Activated T-helper 17 cell treated with anti-CD3 and anti-CD28 coated beads, Interleukin-2, amount 50 U/mL, for 72 hours (primary cell): ENCODE measurements around the gene VSNL1. TPM values are rescaled to one million over a fixed set of nuclear protein-coding genes. Genes with fewer than 3 reads are reported as not detected.

Source experiments
- ATAC-seq: fragments of 150-1000 bp; cut with Tn5 transposase; replicated peaks from 2 replicates; pipeline ENCODE4 v1.10.0; 2021; ENCODE audit warnings: mild to moderate bottlenecking, moderate library complexity
- H3K27ac Mint-ChIP-seq: one replicate; pipeline ENCODE4 v1.8.0; 2022; ENCODE audit warnings: mixed read lengths
- H3K27me3 Mint-ChIP-seq: one replicate; pipeline ENCODE4 v1.8.0; 2022; ENCODE audit warnings: mixed read lengths
- H3K36me3 Mint-ChIP-seq: one replicate; pipeline ENCODE4 v1.8.0; 2022; ENCODE audit warnings: low read depth, mild to moderate bottlenecking, mixed read lengths
- H3K4me1 Mint-ChIP-seq: one replicate; pipeline ENCODE4 v1.8.0; 2022; ENCODE audit warnings: mixed read lengths
- H3K4me3 Mint-ChIP-seq: one replicate; pipeline ENCODE4 v1.8.0; 2022; ENCODE audit warnings: mild to moderate bottlenecking, mixed read lengths
- H3K9me3 Mint-ChIP-seq: one replicate; pipeline ENCODE4 v1.8.0; 2022; ENCODE audit warnings: mixed read lengths
- total RNA-seq, 2 donors: library from RNA; stranded (reverse); gene quantifications; one replicate each; pipeline ENCODE4 v1.2.3, GENCODE V29; 2022

Gene VSNL1
- total RNA-seq, 2 donors from 2014 or later: not detected

DNA sequence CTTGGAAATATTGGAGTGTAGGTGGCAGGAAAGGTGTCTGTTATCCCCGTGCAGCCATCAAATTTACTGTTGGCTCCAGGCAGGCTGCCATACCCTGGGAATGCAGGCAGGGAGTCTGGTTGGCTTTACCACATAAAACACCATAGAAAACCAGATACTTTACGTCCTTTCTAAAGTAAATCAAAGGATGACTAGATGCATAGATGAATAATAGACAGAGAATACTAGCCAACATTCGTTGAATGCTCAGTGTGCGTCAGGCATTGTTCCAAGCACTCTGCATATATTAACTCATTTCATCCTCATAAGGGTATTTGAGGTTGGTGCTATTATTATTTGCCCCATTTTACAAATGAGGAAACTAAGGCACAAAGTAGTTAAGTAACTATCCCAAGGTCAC is 65.2 kb downstream of the VSNL1 start:
- Mint-ChIP-seq H3K27ac (no peak overlapping the region), H3K4me1 (no peaks in the 10 kb centered on the region), H3K4me3 (no peak overlapping the region), H3K27me3 (peaks cover 15% of the 10 kb centered on the region), H3K9me3 (no peaks in the 10 kb centered on the region), H3K36me3 (no peaks in the 10 kb centered on the region)
- ATAC-seq: no peak

DNA sequence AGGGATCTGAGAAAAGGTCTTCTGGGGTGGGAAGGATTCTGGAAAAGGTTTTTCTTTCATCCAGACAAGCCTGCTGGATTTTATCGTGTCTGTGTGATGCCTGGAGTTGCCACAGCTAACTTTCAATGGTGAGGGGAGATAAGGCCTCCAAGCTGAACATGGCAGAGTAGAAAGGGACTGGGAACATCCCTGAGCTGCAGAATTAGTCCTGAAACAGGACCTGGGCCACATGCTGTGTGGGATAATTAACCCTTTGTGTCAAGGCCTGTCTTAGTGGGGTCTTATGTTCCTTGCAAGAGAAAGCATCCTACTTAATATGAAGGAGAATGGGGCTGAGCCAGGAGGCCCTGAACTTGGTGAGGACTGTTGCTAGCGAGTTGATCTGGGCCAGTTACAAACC is 66.4 kb downstream of the VSNL1 start:
- Mint-ChIP-seq H3K4me1 (no peaks in the 10 kb centered on the region), H3K9me3 (no peaks in the 10 kb centered on the region)
- no peak for ATAC-seq

DNA sequence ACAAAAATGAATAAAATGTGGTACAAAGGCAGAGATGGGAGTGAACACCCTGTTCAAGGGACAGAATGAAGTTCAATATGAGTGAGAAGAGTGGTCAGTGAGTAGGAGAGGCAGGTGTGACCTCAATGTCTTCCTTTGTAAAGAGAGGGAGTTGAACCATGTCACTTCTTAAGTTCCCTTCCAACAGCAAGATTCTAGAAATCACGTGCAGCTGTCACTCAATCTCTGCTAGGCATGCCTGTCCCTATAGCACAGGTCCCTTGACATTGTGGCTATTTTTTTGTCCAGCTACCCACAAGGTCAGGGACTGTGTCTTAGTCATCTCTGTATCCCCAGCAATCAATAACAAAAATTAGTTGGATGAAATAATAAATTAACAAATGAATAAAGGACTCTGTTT is 66.9 kb downstream of the VSNL1 start:
- ATAC-seq: no peak
- Mint-ChIP-seq H3K36me3 (no peaks in the 10 kb centered on the region), H3K4me3 (no peak overlapping the region), H3K27me3 (peaks cover 15% of the 10 kb centered on the region), H3K27ac (no peak overlapping the region), H3K9me3 (no peaks in the 10 kb centered on the region), H3K4me1 (no peaks in the 10 kb centered on the region)

More for the DNA sequence above, 66.4 kb downstream of the VSNL1 start:
- Mint-ChIP-seq H3K4me3 (no peak overlapping the region), H3K27me3 (peaks cover 15% of the 10 kb centered on the region), H3K27ac (no peak overlapping the region), H3K36me3 (no peaks in the 10 kb centered on the region)

DNA sequence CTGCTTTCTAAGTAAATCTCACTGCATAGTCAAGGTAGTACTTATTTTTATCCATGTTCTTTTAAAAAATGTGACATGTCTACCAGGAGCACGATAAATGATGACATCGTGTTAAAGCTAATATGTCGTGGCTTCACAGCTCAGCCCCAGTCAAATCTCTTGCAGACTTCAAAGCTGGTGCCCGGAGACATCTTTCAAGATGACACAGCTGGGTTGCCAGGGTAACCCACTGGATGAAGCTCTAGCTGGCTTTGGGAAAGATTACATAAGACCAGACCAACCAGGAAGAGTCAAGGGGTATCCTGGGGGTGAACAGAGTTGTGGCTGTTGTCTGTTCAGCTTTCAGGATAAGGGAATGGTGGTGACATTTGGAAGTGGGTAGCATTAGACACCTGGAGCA is 67.8 kb downstream of the VSNL1 start:
- Mint-ChIP-seq H3K27me3 (peaks cover 13% of the 10 kb centered on the region), H3K9me3 (no peaks in the 10 kb centered on the region), H3K36me3 (no peaks in the 10 kb centered on the region), H3K4me1 (no peaks in the 10 kb centered on the region), H3K4me3 (no peak overlapping the region), H3K27ac (no peak overlapping the region)
- ATAC-seq: no peak

DNA sequence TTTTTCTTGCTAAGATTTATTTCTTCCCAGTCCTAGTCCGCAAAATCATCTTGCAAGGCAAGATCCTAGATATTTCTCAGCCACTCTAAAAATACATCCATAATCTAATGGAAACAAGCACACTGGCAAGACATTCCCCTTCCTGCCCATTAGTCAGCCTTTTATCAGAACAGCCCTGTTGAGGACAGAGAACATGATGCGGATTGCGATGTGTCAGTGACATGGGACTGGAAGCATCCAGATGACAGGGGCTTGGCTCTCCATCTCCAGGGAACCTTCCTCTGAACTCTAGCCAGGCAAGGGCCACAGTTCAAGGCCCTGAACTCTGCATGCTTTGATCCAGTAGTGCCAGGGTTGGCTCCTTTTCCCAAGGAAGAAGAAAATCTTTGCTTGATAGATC is 70.0 kb downstream of the VSNL1 start:
- no peaks in the 10 kb centered on the region for H3K36me3 Mint-ChIP-seq
- no peaks in the 10 kb centered on the region for H3K4me1 Mint-ChIP-seq
- H3K9me3 Mint-ChIP-seq: no peaks in the 10 kb centered on the region
- ATAC-seq: no peak
- H3K27me3 Mint-ChIP-seq: peaks cover 7% of the 10 kb centered on the region
- H3K4me3 Mint-ChIP-seq: no peak overlapping the region
- no peak overlapping the region for H3K27ac Mint-ChIP-seq

DNA sequence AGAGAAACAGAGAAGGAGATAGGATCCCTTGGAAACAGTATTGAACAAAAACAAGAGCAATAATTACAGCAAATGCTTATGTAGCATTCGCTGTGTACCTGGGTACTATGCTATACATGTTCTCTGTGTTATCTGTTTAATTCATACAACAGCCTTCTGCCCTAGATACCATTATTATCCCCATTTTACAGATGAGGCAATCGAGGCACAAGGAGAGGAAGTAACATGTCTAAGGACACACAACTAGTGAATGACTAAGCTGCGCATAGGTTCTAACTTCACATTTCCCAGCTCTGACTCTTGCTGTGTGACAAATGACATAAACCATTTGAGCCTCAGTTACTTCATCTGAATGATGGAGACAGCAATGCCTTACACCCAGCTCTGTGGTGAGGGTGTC is 70.5 kb downstream of the VSNL1 start:
- Mint-ChIP-seq H3K27me3 (peaks cover 7% of the 10 kb centered on the region), H3K4me1 (no peaks in the 10 kb centered on the region), H3K36me3 (no peaks in the 10 kb centered on the region), H3K27ac (no peak overlapping the region), H3K4me3 (no peak overlapping the region), H3K9me3 (no peaks in the 10 kb centered on the region)
- ATAC-seq: no peak

DNA sequence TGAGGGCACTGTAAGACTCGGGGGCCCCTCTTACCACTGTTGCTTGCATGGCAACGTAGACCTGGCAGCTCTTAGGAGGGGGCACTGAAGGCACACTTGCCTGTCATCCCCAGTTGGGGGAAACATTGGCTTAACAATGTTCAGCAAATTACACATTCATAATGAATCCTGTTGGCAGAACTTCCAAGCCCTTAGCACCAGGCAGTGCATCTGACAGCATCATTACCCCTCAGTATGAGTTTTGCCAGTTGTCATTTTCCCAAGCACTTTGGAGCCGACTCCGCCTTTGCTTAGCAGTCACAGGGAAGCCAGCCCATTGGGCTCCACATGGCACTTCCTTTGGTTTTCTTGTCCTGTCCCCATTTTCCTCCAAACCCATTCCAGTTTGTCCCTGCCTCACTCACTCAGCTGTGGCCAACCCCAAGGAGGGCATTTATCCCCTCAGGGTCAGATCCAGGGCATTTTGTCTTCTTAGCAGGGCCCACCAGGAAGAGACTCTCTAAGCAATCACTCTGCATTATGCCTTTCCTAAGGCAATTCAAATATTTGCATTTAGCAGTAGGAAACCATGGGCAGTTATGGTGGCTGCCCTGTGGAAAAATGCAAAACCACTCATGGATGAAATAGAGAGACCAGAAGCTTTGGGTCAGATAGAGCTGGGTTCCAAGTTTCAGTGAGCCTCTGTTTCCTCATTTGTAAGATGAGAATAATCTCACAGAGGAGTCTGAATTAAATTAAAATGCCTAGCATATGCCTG is 73.9 kb downstream of the VSNL1 start:
- peaks cover 5% of the 10 kb centered on the region for H3K27me3 Mint-ChIP-seq
- H3K9me3 Mint-ChIP-seq: no peaks in the 10 kb centered on the region
- no peaks in the 10 kb centered on the region for H3K36me3 Mint-ChIP-seq
- H3K4me1 Mint-ChIP-seq: no peaks in the 10 kb centered on the region
- no peak for ATAC-seq
- H3K4me3 Mint-ChIP-seq: no peak overlapping the region
- no peak overlapping the region for H3K27ac Mint-ChIP-seq

DNA sequence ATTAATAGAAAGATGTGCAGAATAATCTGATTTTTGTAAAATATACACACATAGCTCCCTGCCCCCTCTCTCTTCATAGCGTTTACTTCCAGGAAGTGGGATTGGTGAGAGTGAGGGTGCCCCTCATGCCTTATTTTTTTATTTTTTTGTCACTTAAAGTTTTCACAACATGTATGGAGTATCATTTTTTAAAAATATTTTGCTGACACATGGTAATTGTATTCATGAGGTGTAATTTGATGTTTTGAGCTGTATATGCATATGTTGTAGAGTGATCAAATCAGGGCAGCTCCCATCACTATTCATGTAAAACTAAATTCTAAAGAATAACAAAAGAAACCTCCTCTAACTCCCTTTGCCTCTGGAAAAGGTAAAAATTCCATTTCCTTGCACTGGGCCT is 74.7 kb downstream of the VSNL1 start:
- no peaks in the 10 kb centered on the region for H3K36me3 Mint-ChIP-seq
- H3K4me1 Mint-ChIP-seq: no peaks in the 10 kb centered on the region
- no peak for ATAC-seq
- no peaks in the 10 kb centered on the region for H3K9me3 Mint-ChIP-seq
- H3K4me3 Mint-ChIP-seq: no peak overlapping the region
- H3K27ac Mint-ChIP-seq: no peak overlapping the region
- peaks cover 10% of the 10 kb centered on the region for H3K27me3 Mint-ChIP-seq

DNA sequence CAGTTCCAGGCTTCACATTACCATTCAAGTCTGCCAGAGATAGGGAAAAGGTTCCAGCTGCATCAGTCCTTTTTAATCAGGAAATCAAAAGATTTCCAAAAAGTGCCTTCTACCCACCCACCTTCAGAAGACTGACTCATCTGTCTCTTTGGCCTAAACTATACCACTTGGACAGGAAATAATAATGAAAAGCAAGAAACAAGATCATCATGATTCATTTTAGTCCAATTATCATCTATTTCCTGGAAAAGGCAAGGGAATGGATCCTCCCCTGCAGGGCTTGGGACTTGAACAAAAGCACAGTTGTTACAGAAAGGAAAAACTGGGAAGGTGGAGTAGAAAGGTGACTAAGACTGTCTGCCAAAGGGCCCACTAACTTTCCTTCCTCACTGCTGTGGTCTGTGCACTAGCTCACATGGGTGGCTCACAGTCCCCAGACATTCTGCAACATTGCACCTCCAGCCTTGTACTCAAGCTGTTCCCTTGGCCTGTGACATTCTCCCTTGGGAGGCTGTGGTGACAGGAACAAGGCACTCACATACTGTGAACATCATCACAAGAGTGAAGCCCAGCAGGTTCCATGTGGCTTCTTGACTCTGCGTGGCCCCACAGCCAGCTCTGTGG is 75.3 kb downstream of the VSNL1 start:
- H3K4me3 Mint-ChIP-seq: no peak overlapping the region
- H3K4me1 Mint-ChIP-seq: no peaks in the 10 kb centered on the region
- no peaks in the 10 kb centered on the region for H3K9me3 Mint-ChIP-seq
- H3K36me3 Mint-ChIP-seq: no peaks in the 10 kb centered on the region
- H3K27ac Mint-ChIP-seq: no peak overlapping the region
- ATAC-seq: peak; percentile 28
- H3K27me3 Mint-ChIP-seq: peaks cover 13% of the 10 kb centered on the region

DNA sequence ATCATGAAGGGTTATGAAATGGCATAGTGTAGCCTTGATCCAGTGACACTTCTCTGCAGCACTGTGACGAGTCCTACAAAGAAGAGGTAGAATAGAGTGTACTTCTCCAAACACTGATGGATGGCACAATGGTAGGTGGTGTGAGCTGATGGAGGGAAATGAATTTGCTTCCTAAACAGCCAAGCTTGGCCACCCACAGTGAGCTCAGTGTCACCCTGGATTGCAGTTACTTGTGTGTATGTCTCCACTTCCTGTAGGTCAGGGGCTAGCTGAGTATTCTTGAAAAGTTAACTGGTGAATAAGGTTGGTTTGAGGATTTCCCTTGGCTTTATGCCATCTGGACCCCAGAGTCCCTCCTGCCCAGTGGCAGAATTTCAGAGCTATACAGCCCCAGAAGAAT is 75.9 kb downstream of the VSNL1 start:
- Mint-ChIP-seq H3K27me3 (peaks cover 17% of the 10 kb centered on the region), H3K36me3 (no peaks in the 10 kb centered on the region), H3K4me1 (no peaks in the 10 kb centered on the region), H3K4me3 (no peak overlapping the region), H3K27ac (no peak overlapping the region), H3K9me3 (no peaks in the 10 kb centered on the region)
- no peak for ATAC-seq

DNA sequence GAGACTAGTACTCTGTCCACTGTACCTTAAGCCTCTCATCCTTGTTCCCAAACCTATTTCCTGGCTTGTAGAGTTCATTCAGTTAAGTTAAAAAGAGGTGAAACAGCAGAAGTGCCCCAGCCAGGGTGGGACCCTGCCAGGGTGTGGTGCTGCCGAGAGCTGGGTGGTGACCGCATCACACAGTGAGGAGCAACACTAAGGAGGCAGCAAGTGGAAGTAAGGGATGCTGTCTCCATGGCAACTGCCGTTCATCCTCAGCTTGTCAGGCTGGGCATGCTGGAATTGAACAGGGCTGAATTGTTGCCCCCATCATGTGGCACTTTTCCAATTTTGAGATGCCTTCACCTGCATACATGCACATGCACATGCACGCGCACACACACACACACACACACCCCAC is 77.0 kb downstream of the VSNL1 start:
- Mint-ChIP-seq H3K4me3 (no peak overlapping the region), H3K36me3 (no peaks in the 10 kb centered on the region), H3K4me1 (no peaks in the 10 kb centered on the region), H3K9me3 (no peaks in the 10 kb centered on the region), H3K27me3 (peaks cover 17% of the 10 kb centered on the region), H3K27ac (no peak overlapping the region)
- ATAC-seq: no peak

DNA sequence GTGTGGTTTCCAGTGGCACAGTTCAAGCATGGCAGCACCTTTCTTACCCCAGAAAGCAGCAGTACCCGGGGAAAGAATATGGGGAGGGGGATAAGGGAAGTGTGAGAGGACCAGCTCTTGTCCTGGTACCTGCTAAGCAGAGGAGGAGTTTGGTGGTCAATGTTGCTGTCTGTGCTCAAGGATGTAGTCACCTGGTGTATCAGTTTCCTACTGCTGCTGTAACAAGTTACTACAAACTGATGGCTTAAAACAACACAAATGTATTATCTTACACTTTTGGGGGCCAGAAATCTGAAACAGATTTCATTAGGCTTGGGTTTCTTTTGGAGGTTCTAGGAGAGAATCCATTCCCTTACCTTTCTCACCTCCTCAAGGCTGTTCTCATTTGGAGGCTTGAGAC is 77.5 kb downstream of the VSNL1 start:
- ATAC-seq: no peak
- Mint-ChIP-seq H3K4me1 (no peaks in the 10 kb centered on the region), H3K36me3 (no peaks in the 10 kb centered on the region), H3K4me3 (no peak overlapping the region), H3K9me3 (no peaks in the 10 kb centered on the region), H3K27ac (no peak overlapping the region), H3K27me3 (peaks cover 17% of the 10 kb centered on the region)

DNA sequence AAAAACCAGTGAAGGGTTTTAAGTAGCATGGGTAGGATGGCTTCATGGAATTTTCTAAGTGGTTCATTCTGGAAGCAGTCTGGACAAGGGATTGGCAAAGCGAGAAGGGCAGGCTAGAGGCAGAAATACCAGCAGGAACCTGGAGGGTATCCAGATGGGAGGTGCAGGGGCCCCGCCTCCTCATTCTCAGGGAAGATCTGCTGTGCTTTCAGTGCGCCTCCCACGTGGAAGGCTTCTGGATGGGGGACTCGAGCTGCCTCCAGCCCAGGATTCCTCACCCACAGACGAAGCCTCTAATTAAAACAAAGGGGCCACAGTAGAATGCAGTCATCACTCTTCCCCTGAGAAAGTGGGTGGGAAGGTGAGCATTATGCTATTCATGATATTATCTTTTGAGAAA is 79.8 kb downstream of the VSNL1 start:
- Mint-ChIP-seq H3K36me3 (no peaks in the 10 kb centered on the region), H3K4me1 (no peaks in the 10 kb centered on the region), H3K27ac (no peak overlapping the region), H3K27me3 (peaks cover 16% of the 10 kb centered on the region), H3K4me3 (no peak overlapping the region), H3K9me3 (no peaks in the 10 kb centered on the region)
- no peak for ATAC-seq

DNA sequence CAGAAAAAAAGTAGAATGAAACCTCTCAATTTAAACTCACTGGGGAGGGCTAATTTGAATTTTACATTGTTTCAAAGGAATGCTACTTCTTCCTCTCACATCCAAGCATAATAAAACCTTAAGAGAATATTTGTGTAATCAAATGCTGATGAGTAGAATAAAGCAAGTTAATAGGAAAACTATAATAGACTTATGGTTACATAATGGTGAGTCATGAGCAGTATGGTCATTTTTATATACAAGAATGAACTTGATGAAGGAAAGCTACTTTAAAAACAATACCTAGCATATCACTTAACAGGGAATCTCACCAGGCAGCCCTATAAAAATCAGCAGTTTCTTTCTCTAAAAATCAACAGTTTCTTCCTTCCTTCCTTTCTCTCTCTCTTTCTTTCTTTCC is 80.3 kb downstream of the VSNL1 start:
- Mint-ChIP-seq H3K36me3 (no peaks in the 10 kb centered on the region), H3K4me1 (no peaks in the 10 kb centered on the region), H3K27ac (no peak overlapping the region), H3K27me3 (peaks cover 16% of the 10 kb centered on the region), H3K9me3 (no peaks in the 10 kb centered on the region), H3K4me3 (no peak overlapping the region)
- ATAC-seq: no peak

DNA sequence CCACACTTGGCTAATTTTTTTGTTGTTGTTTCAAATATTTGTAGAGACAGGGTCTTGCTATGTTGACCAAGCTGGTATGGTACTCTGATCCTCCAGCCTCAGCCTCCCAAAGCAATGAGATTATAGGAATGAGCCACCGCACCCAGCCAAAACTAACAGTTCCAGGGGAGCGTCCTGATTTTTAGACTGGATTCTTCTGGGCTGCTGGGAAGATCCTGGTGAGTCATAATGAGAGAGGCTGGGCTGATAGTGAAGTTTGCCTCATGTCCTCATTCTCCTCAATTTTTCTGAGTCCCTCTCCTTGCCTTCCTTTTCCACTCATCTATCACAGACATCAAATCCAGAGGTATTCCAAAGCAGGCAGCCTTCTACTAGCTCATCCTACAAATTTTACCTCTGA is 81.3 kb downstream of the VSNL1 start:
- no peaks in the 10 kb centered on the region for H3K9me3 Mint-ChIP-seq
- H3K27ac Mint-ChIP-seq: no peak overlapping the region
- peaks cover 16% of the 10 kb centered on the region for H3K27me3 Mint-ChIP-seq
- H3K4me3 Mint-ChIP-seq: no peak overlapping the region
- H3K4me1 Mint-ChIP-seq: no peaks in the 10 kb centered on the region
- no peak for ATAC-seq
- H3K36me3 Mint-ChIP-seq: no peaks in the 10 kb centered on the region
